Measurements from ENCODE around the gene SLC7A6OS.

Gene SLC7A6OS

DNA sequence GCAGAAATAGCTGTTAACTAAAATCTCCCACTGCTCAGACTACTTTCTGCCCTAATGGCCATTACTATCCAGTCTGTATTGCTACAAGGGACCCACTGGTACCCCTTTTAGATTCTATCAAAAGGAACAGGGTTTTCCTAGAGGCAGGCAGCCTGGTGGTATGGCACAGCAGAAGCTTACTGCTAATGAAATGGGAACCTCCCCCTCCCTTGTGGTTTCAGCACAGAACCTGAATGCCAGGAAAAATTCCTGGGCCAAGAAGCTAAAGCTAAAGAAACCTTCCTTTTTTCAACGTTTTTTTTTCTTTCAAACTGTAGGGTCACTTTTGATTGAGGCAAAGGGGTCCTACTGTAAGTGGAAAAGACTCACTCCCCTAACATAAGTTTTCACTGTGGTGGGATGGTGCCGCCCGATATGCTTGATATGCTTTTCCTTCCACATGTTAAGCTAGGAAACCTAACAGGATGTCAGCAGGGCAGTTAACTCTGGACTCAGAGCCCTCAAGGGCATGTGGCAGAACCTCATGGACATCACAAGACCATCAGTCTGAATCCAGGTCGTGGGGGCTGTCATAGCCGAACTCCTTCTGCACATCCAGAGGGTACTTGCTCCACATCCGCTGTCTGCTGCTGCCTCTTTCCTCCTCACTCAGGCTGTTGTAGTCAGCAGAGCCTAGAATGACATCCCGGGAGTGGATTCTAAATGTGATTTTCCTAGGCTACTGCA is 9.8 kb downstream of the SLC7A6OS start:
- H3K4me3 ChIP-seq (ENCODE audit: low read depth, low read length), result no peak overlapping the region
- no peaks in the 10 kb centered on the region for H3K9me3 ChIP-seq (ENCODE audit: control insufficient read depth, insufficient read depth, low read depth, low read length)
- no peaks in the 10 kb centered on the region for H3K4me1 ChIP-seq (ENCODE audit: control insufficient read depth, insufficient read depth, low read length)
- ChIA-PET POLR2A (interaction anchor here (0.6 to 2.9 kb wide), 2 partner anchors 10 to 216 kb away, joined by 3 to 15 read pairs; partner anchors contain the start of genes PRMT7 and SLC7A6OS), CTCF (interaction anchor here (0.6 to 8.6 kb wide), 5 partner anchors 17 to 402 kb away, joined by 3 to 65 read pairs (median 6); partner anchors contain the start of gene SLC7A6)
- H3K36me3 ChIP-seq (ENCODE audit: control insufficient read depth in 2 of 2, insufficient read depth in 1 of 2, low read length in 2 of 2), result peaks cover 28 to 95% of the 10 kb centered on the region in 2 experiments
- no peak overlapping the region for H3K27ac ChIP-seq (ENCODE audit: extremely low read depth, low read depth, low read length)
- TF ChIP-seq ZNF837 (tag by site-specific recombination; IDR thresholded peaks at IDR 0.05) (no peak), FEZF1 (tag by site-specific recombination; IDR thresholded peaks at IDR 0.05) (no peak), ZBTB7A (tag by site-specific recombination; IDR thresholded peaks at IDR 0.05; ENCODE audit: low read depth) (no peak), ZNF274 (IDR thresholded peaks at IDR 0.05; ENCODE audit: low read length) (no peak), ZNF274 (tag by site-specific recombination; IDR thresholded peaks at IDR 0.05; ENCODE audit: borderline replicate concordance) (no peak), ZNF510 (tag by site-specific recombination; IDR thresholded peaks at IDR 0.05; ENCODE audit: insufficient replicate concordance) (no peak), ZSCAN23 (tag by site-specific recombination; IDR thresholded peaks at IDR 0.05) (no peak), ZNF514 (tag by site-specific recombination; IDR thresholded peaks at IDR 0.05) (no peak), ZNF664 (tag by site-specific recombination; IDR thresholded peaks at IDR 0.05) (no peak), YY1 (tag by site-specific recombination; IDR thresholded peaks at IDR 0.05) (no peak), MZF1 (tag by site-specific recombination; IDR thresholded peaks at IDR 0.05; ENCODE audit: borderline replicate concordance) (no peak), ZIC2 (tag by site-specific recombination; IDR thresholded peaks at IDR 0.05) (no peak), ZNF211 (tag by site-specific recombination; IDR thresholded peaks at IDR 0.05; ENCODE audit: low read depth) (no peak), ZNF214 (tag by site-specific recombination; IDR thresholded peaks at IDR 0.05; ENCODE audit: borderline replicate concordance) (no peak), ZNF266 (tag by site-specific recombination; IDR thresholded peaks at IDR 0.05; ENCODE audit: low read depth) (no peak)

- CTCF ChIA-PET, result interaction anchor here (0.6 to 8.6 kb wide), 6 partner anchors 14 to 400 kb away, joined by 3 to 65 read pairs (median 6); partner anchors contain the start of gene SLC7A6
- Histone ChIP-seq H3K4me3 (ENCODE audit: low read depth, low read length) (no peak overlapping the region), H3K4me1 (ENCODE audit: control insufficient read depth, insufficient read depth, low read length) (no peaks in the 10 kb centered on the region), H3K27ac (ENCODE audit: extremely low read depth, low read depth, low read length) (no peak overlapping the region), H3K36me3 (ENCODE audit: control insufficient read depth in 2 of 2, insufficient read depth in 1 of 2, low read length in 2 of 2) (peaks cover 34 to 91% of the 10 kb centered on the region in 2 experiments), H3K9me3 (ENCODE audit: control insufficient read depth, insufficient read depth, low read depth, low read length) (no peaks in the 10 kb centered on the region)
- POLR2A ChIA-PET, result interaction anchor here (0.5 to 2.9 kb wide), 2 partner anchors 11 to 579 kb away, joined by 6 to 15 read pairs; partner anchors contain the start of genes PRMT7 and SLC7A6OS
- TF ChIP-seq MEIS1 (CRISPR knock-in tag; IDR thresholded peaks at IDR 0.05; ENCODE audit: borderline replicate concordance), result no peak
- no peak for TF ChIP-seq ZEB2 (tag by site-specific recombination; IDR thresholded peaks at IDR 0.05)
- TF ChIP-seq ZNF23 (tag by site-specific recombination; IDR thresholded peaks at IDR 0.05; ENCODE audit: borderline replicate concordance), result no peak
- TF ChIP-seq TSHZ1 (tag by site-specific recombination; IDR thresholded peaks at IDR 0.05; ENCODE audit: borderline replicate concordance), result no peak
- TF ChIP-seq SP3 (tag by site-specific recombination; IDR thresholded peaks at IDR 0.05), result no peak
Observed at GRCh38 chr16:68299571-68300453, 10.9 kb downstream of the SLC7A6OS start.

All from HEK293 (cell line).